Measurements from ENCODE around the gene PARD6B.

Gene PARD6B

DNA sequence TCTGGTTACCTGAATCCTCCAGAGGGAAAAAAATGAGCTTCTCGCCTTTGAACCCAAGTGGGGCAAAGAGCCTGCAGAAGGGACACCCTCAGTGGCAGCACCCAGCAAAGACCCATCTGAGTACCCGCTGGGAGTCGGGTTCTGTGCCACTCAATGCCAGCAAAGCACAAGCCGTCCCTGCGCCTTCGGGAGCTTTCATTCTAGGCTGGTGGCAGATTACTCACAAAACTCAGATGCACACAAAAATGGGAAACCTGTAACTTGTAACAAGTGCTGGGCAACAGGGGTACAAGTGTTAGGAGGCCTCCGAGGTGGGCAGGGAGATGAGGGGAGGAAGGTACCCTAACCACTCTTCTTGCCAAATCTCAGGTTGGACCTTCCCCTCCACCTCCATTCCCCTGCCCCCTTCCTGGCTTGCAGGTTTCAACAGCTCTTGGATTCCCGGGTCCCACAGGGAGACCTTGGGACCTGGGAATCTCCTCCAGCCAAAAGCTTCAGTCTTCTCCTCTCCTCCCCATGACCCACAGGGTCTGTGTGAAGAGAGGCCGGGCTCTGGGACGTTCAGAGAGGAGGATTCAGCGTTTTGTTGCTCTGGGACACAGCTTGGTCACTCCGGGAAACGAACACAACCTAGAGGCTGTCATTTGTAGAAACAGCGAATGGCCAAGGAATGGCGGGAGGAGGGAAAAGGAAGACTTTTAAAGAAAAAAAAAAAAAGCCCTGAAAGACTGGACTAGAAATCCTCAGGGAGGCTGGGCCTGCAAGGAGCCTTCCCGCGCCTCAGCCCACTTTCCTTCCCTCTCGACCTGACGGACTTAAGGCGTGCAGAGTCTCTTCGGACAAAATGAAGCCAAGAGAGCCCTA, 1.2 kb upstream of the PARD6B start:
- peak overlapping the region; percentile 61 for H3K4me3 ChIP-seq (ENCODE audit: low read length)
- no peak for DNase-seq (ENCODE audit: low read depth)
- TF ChIP-seq, protein P1, sequence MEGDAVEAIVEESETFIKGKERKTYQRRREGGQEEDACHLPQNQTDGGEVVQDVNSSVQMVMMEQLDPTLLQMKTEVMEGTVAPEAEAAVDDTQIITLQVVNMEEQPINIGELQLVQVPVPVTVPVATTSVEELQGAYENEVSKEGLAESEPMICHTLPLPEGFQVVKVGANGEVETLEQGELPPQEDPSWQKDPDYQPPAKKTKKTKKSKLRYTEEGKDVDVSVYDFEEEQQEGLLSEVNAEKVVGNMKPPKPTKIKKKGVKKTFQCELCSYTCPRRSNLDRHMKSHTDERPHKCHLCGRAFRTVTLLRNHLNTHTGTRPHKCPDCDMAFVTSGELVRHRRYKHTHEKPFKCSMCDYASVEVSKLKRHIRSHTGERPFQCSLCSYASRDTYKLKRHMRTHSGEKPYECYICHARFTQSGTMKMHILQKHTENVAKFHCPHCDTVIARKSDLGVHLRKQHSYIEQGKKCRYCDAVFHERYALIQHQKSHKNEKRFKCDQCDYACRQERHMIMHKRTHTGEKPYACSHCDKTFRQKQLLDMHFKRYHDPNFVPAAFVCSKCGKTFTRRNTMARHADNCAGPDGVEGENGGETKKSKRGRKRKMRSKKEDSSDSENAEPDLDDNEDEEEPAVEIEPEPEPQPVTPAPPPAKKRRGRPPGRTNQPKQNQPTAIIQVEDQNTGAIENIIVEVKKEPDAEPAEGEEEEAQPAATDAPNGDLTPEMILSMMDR (IDR thresholded peaks at IDR 0.05; ENCODE audit: insufficient read depth, low read depth, low read length, missing control alignments), result no peak

DNA sequence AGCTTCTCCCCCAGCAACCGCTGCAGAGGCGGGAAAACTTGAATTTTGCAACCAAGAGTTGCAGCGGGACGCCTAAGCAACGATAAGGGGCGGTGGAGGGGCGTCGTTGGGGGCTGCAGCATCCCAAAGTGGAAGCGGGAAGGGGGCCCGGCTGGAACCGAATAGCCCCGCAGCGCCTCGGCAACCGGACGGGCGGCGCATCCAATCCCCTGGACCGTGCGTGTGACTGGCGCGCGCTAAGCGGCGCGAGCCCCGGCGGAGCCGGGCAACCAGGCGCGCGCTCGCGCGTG, 670 bp upstream of the PARD6B start:
- H3K4me3 ChIP-seq (ENCODE audit: low read length), result peak overlapping the region; percentile 61
- TF ChIP-seq, protein P1 (IDR thresholded peaks at IDR 0.05; ENCODE audit: insufficient read depth, low read depth, low read length, missing control alignments), result no peak
- DNase-seq (ENCODE audit: low read depth), result no peak

DNA sequence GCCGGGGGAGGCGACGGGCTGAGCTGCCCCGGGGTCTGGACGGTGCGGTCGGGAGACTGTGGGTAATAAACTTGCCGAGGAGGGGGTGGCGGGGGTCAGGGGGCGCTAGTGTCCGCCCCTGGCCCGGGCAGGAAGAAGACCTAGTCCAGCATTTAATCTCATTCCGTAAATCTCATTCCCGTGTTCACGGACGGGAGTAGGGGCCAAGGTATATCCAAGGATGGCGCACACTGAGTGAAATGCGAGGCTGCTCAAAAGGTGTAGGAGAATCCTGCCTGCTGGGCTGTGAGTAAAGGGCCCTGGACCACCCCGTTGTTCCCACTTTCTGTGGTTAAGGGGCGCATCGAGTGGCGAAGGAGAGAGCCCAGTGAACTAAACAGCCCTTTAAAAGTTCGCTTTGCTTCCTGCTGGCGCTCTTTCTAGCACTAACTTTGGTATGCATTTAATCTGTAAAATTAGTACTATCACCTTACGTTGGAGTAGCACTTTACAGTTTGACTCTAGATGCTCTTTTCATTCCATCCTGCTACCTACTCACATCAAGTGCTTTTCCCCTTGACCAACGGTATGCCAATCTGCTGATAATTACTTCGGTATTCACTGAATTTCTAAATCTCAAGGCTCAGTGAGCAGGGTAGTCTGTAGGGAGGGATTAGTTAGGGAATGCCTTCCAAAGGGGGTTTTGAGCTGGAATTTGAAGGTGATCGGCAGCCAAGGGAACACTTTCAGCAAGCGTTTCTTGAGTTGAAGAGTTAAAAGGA, 730 bp downstream of the PARD6B start:
- peak; percentile 29 for DNase-seq (ENCODE audit: low read depth)
- TF ChIP-seq, protein P1 (IDR thresholded peaks at IDR 0.05; ENCODE audit: insufficient read depth, low read depth, low read length, missing control alignments), result no peak
- H3K4me3 ChIP-seq (ENCODE audit: low read length), result peak overlapping the region; percentile 87

DNA sequence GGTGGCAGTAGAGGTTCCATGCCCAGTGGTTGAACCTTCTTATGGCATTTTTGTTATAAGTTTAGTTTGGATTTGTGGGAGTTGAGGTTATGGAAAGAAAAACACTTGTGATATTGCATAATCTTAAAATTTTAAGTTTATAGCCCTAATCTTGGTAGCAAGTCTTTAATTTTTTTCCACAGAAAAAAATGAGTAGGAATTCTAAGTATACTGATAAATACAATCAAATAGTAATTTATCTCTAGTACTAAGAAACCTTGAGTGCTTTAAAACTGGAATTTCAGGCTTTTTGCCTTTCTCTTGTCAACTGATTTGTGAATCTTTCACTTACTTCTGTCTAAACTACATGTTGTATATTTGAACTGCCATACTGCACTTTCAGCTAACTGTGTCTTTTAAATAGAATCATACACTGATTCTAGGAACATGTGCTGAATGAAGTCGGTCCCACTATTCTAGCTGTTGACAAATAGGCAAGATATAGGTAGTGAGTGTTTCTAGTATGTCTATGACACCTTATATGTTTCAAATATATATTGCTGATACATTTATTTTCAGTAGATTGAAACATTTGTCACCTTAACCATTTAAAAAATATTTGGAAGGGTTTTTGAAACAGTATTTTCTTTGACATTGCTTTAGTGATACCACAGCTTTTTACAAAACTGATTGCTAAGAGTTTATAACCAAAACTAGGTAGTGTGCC, 2.4 kb downstream of the PARD6B start:
- H3K4me3 ChIP-seq (ENCODE audit: low read length), result peak overlapping the region; percentile 26
- TF ChIP-seq, protein P1 (IDR thresholded peaks at IDR 0.05; ENCODE audit: insufficient read depth, low read depth, low read length, missing control alignments), result no peak
- no peak for DNase-seq (ENCODE audit: low read depth)

DNA sequence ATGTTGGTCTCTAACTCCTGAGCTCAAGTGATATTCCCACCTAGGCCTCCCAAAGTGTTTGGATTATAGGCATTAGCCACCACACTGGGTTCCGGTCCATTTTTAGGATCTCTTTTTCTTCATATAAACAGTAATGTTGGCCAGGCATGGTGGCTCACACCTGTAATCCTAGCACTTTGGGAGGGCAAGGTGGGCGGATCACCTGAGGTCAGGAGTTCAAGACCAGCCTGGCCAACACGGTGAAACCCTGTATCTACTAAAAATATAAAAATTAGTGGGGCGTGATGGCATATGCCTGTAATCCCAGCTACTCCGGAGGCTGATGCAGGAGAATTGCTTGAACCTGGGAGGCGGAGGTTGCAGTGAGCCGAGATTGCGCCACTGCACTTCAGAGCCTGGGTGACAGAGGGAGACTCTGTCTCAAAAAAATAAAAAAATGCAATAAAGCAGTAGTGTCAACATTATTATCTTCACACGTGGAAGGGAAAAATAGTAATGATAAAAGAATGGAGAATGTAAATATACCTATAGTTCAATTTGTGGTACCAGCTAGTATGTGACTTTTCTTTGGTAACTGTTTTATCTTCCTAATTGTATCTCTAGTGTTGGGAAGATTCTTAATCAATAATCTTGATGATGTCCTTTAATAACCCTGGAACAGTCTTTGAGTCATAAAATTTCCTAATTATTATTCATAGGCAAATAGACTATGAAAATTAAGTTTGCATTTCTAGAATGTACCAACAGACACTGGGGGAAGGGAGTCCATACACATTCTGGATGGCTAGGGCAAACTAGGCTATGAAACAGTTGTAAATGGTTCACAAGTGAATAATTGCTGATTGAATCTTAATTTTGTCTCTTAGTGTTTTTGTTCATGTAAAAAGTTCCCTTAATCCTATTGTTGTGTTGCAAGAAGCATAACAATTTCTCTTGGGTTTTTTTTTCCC, 3.6 kb downstream of the PARD6B start:
- DNase-seq (ENCODE audit: low read depth), result no peak
- TF ChIP-seq, protein P1 (IDR thresholded peaks at IDR 0.05; ENCODE audit: insufficient read depth, low read depth, low read length, missing control alignments), result no peak
- H3K4me3 ChIP-seq (ENCODE audit: low read length), result no peak overlapping the region

DNA sequence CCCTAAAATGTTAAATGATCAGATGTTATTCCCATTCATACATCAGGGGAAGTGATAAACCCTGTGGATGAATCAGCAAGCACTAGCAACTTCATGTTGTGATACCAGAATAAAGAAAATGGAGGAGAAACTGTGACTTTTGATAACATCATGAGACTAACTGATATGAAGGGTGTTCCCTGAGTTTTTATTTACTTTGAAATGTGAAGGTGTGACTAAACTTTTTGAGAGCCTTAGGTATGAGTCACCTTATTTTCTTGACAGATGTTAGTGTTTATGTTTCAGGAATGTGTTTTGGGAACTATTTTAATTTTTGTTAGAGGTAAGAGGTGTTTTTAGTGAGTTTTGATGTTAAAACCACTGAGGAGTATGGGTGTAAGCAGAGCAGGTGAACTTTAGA, 4.4 kb downstream of the PARD6B start:
- TF ChIP-seq, protein P1 (IDR thresholded peaks at IDR 0.05; ENCODE audit: insufficient read depth, low read depth, low read length, missing control alignments), result no peak

More for the DNA sequence above, 4.4 kb downstream of the PARD6B start:
- DNase-seq (ENCODE audit: low read depth), result peak; percentile 78
- no peak overlapping the region for H3K4me3 ChIP-seq (ENCODE audit: low read length)

Measured in epithelial cell of esophagus (primary cell).